H1 (cell line): ENCODE data around the gene SLC25A47. TPM values are rescaled to one million over a fixed set of nuclear protein-coding genes. Genes with fewer than 3 reads are reported as not detected.

Source experiments
- CTCF ChIA-PET: fragments of 300-600 bp; sonication (Branson Sonifier 250); formaldehyde crosslinking; loops from one replicate; lab custom pipeline; 2021; ENCODE audit not compliant: partially characterized antibody; lab: Charles Lee
- POLR2A ChIA-PET: fragments of 300-600 bp; sonication (Branson Sonifier 250); formaldehyde crosslinking; loops from one replicate; lab custom pipeline; 2021; ENCODE audit warnings: inconsistent platforms; ENCODE audit not compliant: partially characterized antibody; lab: Charles Lee
- DNase-seq, 2 experiments: peaks; one replicate each; pipeline versions ENCODE4 v3.0.0 to v3.0.0-alpha.2; 2010 to 2022; ENCODE audit warnings: low spot score in 2 of 2, low read depth in 1 of 2, mixed read lengths in 1 of 2
- FAIRE-seq: peaks from 2 replicates; lab custom pipeline; 2011; peaks lifted over from hg19 to GRCh38; lab: Jason Lieb, UNC
- H2AFZ ChIP-seq: 2 replicates; pipeline ENCODE4 v1.8.1; 2012; ENCODE audit warnings: low read length, inconsistent platforms
- H2AK5ac ChIP-seq: 2 replicates; pipeline ENCODE4 v1.6.1; 2013; ENCODE audit warnings: low read depth, low read length
- H2BK120ac ChIP-seq: replicated peaks from 2 replicates; pipeline ENCODE3; 2013; ENCODE audit warnings: low read depth, low read length, inconsistent platforms
- H2BK12ac ChIP-seq: 2 replicates; pipeline ENCODE4 v1.6.1; 2013; ENCODE audit warnings: low read depth, low read length
- H2BK15ac ChIP-seq: 2 replicates; pipeline ENCODE4 v1.6.1; 2013; ENCODE audit warnings: low read length
- H2BK20ac ChIP-seq: 2 replicates; pipeline ENCODE4 v1.6.1; 2013; ENCODE audit warnings: low read length
- H2BK5ac ChIP-seq: 2 replicates; pipeline ENCODE4 v1.6.1; 2013; ENCODE audit warnings: low read depth, low read length
- H3K14ac ChIP-seq: 2 replicates; pipeline ENCODE4 v1.6.1; 2013; ENCODE audit warnings: inconsistent platforms; ENCODE audit not compliant: insufficient read length
- H3K18ac ChIP-seq: 2 replicates; pipeline ENCODE4 v1.6.1; 2013; ENCODE audit warnings: low read length; ENCODE audit errors: extremely low read depth
- H3K23ac ChIP-seq: 2 replicates; pipeline ENCODE4 v1.6.1; 2013; ENCODE audit warnings: inconsistent platforms; ENCODE audit not compliant: insufficient read length
- H3K23me2 ChIP-seq: 2 replicates; pipeline ENCODE4 v1.6.1; 2013; ENCODE audit warnings: low read depth, low read length
- H3K27ac ChIP-seq: 2 replicates; pipeline ENCODE4 v1.6.1; 2011; ENCODE audit warnings: low read depth, low read length, inconsistent platforms
- H3K27me3 ChIP-seq, 4 experiments: replicated peaks in 1 of 4; 1 replicate in 1 of 4; 2 replicates in 3 of 4; pipeline versions ENCODE4 v1.6.1 to v1.8.1; 2011 to 2013; ENCODE audit warnings: low read length in 3 of 4, mild to moderate bottlenecking in 3 of 4, inconsistent platforms in 2 of 4, mixed read lengths in 2 of 4, moderate library complexity in 1 of 4; ENCODE audit not compliant: control insufficient read depth in 3 of 4, insufficient read depth in 3 of 4; ENCODE audit errors: extremely low read depth in 1 of 4
- H3K36me3 ChIP-seq, 4 experiments: 2 replicates each; pipeline versions ENCODE4 v1.6.1 to v1.8.1; 2011 to 2013; ENCODE audit warnings: mild to moderate bottlenecking in 4 of 4, low read length in 3 of 4, moderate library complexity in 2 of 4, control low read depth in 1 of 4, inconsistent platforms in 1 of 4; ENCODE audit not compliant: insufficient read depth in 4 of 4, control insufficient read depth in 2 of 4
- H3K4ac ChIP-seq: replicated peaks from 2 replicates; pipeline ENCODE3; 2013; ENCODE audit warnings: low read length, low read depth, mixed read lengths, inconsistent platforms; ENCODE audit not compliant: insufficient read length
- H3K4me1 ChIP-seq, 4 experiments: replicated peaks in 1 of 4; 1 replicate in 1 of 4; 2 replicates in 3 of 4; pipeline versions ENCODE4 v1.6.1 to v1.8.1; 2011 to 2013; ENCODE audit warnings: low read length in 3 of 4, inconsistent platforms in 2 of 4, mixed read lengths in 1 of 4; ENCODE audit not compliant: insufficient read depth in 4 of 4, control insufficient read depth in 3 of 4
- H3K4me2 ChIP-seq, 2 experiments: 2 replicates each; pipeline versions ENCODE4 v1.6.1 to v1.8.1; 2011 to 2013; ENCODE audit warnings: low read depth in 2 of 2, low read length in 2 of 2, control low read depth in 1 of 2, inconsistent platforms in 1 of 2, mild to moderate bottlenecking in 1 of 2; ENCODE audit not compliant: insufficient read depth in 1 of 2
- H3K4me3 ChIP-seq, 4 experiments: fragments of 200-600, 300-600 bp in 1 of 4; sonication (generic), shearing (Covaris generic), sonication (Bioruptor Twin) in 1 of 4; 2 replicates each; pipeline versions ENCODE4 v1.5.1 to v1.8.1; 2011 to 2016; ENCODE audit warnings: low read length in 4 of 4, low read depth in 3 of 4, control low read depth in 2 of 4, inconsistent platforms in 2 of 4, mild to moderate bottlenecking in 2 of 4, mixed read lengths in 1 of 4, moderate library complexity in 1 of 4; ENCODE audit not compliant: insufficient read depth in 2 of 4; ENCODE audit errors: extremely low read depth in 1 of 4
- H3K56ac ChIP-seq: replicated peaks from 2 replicates; pipeline ENCODE3; 2013; ENCODE audit warnings: low read depth, mild to moderate bottlenecking, mixed read lengths, low read length, inconsistent platforms; ENCODE audit not compliant: insufficient read length
- H3K79me1 ChIP-seq: 2 replicates; pipeline ENCODE4 v1.6.1; 2013; ENCODE audit warnings: low read depth, low read length, control low read depth
- H3K79me2 ChIP-seq, 2 experiments: 2 replicates each; pipeline versions ENCODE4 v1.6.1 to v1.8.1; 2012 to 2013; ENCODE audit warnings: low read length in 2 of 2, mild to moderate bottlenecking in 2 of 2, inconsistent platforms in 1 of 2; ENCODE audit not compliant: insufficient read depth in 2 of 2, control insufficient read depth in 1 of 2
- H3K9ac ChIP-seq, 4 experiments: replicated peaks in 1 of 4; 1 replicate in 1 of 4; 2 replicates in 3 of 4; pipeline versions ENCODE4 v1.6.1 to v1.8.1; 2011 to 2013; ENCODE audit warnings: low read depth in 3 of 4, low read length in 3 of 4, control low read depth in 2 of 4, mild to moderate bottlenecking in 2 of 4, moderate library complexity in 2 of 4, inconsistent platforms in 1 of 4; ENCODE audit errors: extremely low read depth in 1 of 4
- H3K9me3 ChIP-seq, 2 experiments: 2 replicates each; pipeline versions ENCODE4 v1.6.1 to v1.8.1; 2012 to 2013; ENCODE audit warnings: mild to moderate bottlenecking in 2 of 2, moderate library complexity in 2 of 2, control low read depth in 1 of 2, inconsistent platforms in 1 of 2, low read depth in 1 of 2, low read length in 1 of 2, mixed read lengths in 1 of 2; ENCODE audit not compliant: insufficient read depth in 2 of 2
- H4K20me1 ChIP-seq, 2 experiments: replicated peaks in 1 of 2; 2 replicates each; pipeline versions ENCODE3 to v1.8.1; 2011 to 2013; ENCODE audit warnings: inconsistent platforms in 2 of 2, low read length in 2 of 2, mild to moderate bottlenecking in 1 of 2; ENCODE audit not compliant: insufficient read depth in 2 of 2, control insufficient read depth in 1 of 2
- H4K5ac ChIP-seq: 2 replicates; pipeline ENCODE4 v1.6.1; 2013; ENCODE audit warnings: low read length, low read depth, mixed read lengths, inconsistent platforms; ENCODE audit not compliant: insufficient read length
- H4K8ac ChIP-seq: 2 replicates; pipeline ENCODE4 v1.8.0; 2013; ENCODE audit warnings: mild to moderate bottlenecking, moderate library complexity, low read length, inconsistent platforms; ENCODE audit not compliant: insufficient read depth; ENCODE audit errors: extremely low read depth
- H4K91ac ChIP-seq: replicated peaks from 2 replicates; pipeline ENCODE3; 2013; ENCODE audit warnings: low read length, mixed read lengths, inconsistent platforms; ENCODE audit not compliant: insufficient read length
- CHD2 ChIP-seq: IDR thresholded peaks from 2 replicates; pipeline ENCODE4 v1.6.1; 2012; ENCODE audit warnings: low read length, improper control_type of control experiment
- KDM4A ChIP-seq: IDR thresholded peaks from one replicate; pipeline ENCODE4 v1.7.1; 2012; ENCODE audit warnings: low read depth, mild to moderate bottlenecking, moderate library complexity, low read length, inconsistent platforms; ENCODE audit not compliant: severe bottlenecking
- SP2 ChIP-seq: IDR thresholded peaks from 2 replicates; pipeline ENCODE4 v1.6.1; 2012; ENCODE audit warnings: mild to moderate bottlenecking, low read length, inconsistent platforms
- SUZ12 ChIP-seq: fragments of 200-600 bp; sonication (generic); IDR thresholded peaks from 2 replicates; pipeline ENCODE4 v1.6.1; 2012; ENCODE audit warnings: mild to moderate bottlenecking, inconsistent platforms, low read length, moderate library complexity, mixed read lengths
- WGBS, 2 experiments: shearing (Covaris generic) in 1 of 2; methylation state at CpG; one replicate each; pipeline versions ENCODE4 v1.1.6 to v1.1.7; 2013 to 2015; ENCODE audit warnings: low lambda C conversion rate in 2 of 2, mixed read lengths in 2 of 2, inconsistent platforms in 1 of 2, low coverage in 1 of 2, missing lambda C conversion rate in 1 of 2; ENCODE audit not compliant: insufficient replicate concordance in 2 of 2, insufficient coverage in 1 of 2, insufficient read length in 1 of 2; ENCODE audit errors: extremely low coverage in 1 of 2, missing lambda C conversion rate in 1 of 2; 5-methylcytosine and 5-hydroxymethylcytosine counted together
- polyA plus RNA-seq, 7 experiments: library from polyadenylated mRNA; depleted of rRNA in 3 of 7; stranded (reverse) in 5 of 7; unstranded in 2 of 7; fragments of >200 nt in 5 of 7; fragments of 200-250 nt in 2 of 7; gene quantifications; 1 replicate in 5 of 7; 2 replicates in 1 of 7; 4 replicates in 1 of 7; pipeline versions ENCODE4 v1.2.1 to v1.2.3, GENCODE V29; 2011 to 2013; ENCODE audit warnings: missing spikeins in 2 of 7, mixed read lengths in 2 of 7
- total RNA-seq: library from RNA; stranded (reverse); fragmentation: NEBNext Ultra II Directional; extraction: Animal tissue kit (Norgen Biotek cat#: 25700); gene quantifications from 2 replicates; pipeline ENCODE4 v1.2.1, GENCODE V29; 2021

The SLC25A47 gene
- total and polyA plus RNA-seq, 2 of the 8 experiments (the other 6 are each of a cell fraction or from before 2014, with no cell fraction given): not detected

- no peak overlapping the region; the same call in 1 of the 2 replicates for H2BK5ac ChIP-seq
- H4K91ac ChIP-seq: peak overlapping the region; percentile 37
- WGBS, 2 experiments: 91% methylated on average over 36 of the region's 36 CpGs; no CpG with 5 or more reads in 1 of the 2 experiments
- DNase-seq (no peak), FAIRE-seq (no peak)
- H4K5ac ChIP-seq: no peak overlapping the region
- no peak overlapping the region for H3K23ac ChIP-seq
- no peak overlapping the region for H2BK12ac ChIP-seq
- no peak overlapping the region for H3K27ac ChIP-seq
- 0 out of 7 replicates have a peak, but pooled peaks cover 0 to 4% (median 0%) of the 10 kb centered on the region in 4 experiments for H3K4me1 ChIP-seq
- H3K9ac ChIP-seq: no peak overlapping the region; a peak in 1 of 7 replicates
- H4K20me1 ChIP-seq: peaks cover 0 to 1% of the 10 kb centered on the region in 2 experiments
- no peak overlapping the region for H3K4ac ChIP-seq
- no peak overlapping the region for H3K56ac ChIP-seq
- no peak overlapping the region for H2BK20ac ChIP-seq
- no peak for TF ChIP-seq CHD2
- no peak for TF ChIP-seq SP2
- no peak for TF ChIP-seq SUZ12
- TF ChIP-seq KDM4A: no peak
- H3K23me2 ChIP-seq: no peaks in the 10 kb centered on the region
- no peak overlapping the region for H2AK5ac ChIP-seq
- H4K8ac ChIP-seq: no peak overlapping the region
- POLR2A ChIA-PET: interaction anchor here (1.0 to 14.6 kb wide), 7 partner anchors 8 to 43 kb away, joined by 3 to 129 read pairs (median 6); no protein-coding TSS in a partner anchor
- no peak overlapping the region for H3K14ac ChIP-seq
- no peak overlapping the region for H2BK15ac ChIP-seq
- H3K79me2 ChIP-seq: no peaks in the 10 kb centered on the region
- H3K9me3 ChIP-seq: no peaks in the 10 kb centered on the region
- CTCF ChIA-PET: interaction anchor here (0.8 to 2.7 kb wide), 4 partner anchors 11 to 44 kb away, joined by 3 to 8 read pairs (median 6); no protein-coding TSS in a partner anchor
- H3K27me3 ChIP-seq: no peaks in the 10 kb centered on the region
- H3K36me3 ChIP-seq: peaks cover 0 to 6% (median 3%) of the 10 kb centered on the region in 4 experiments; a peak in 4 of 8 replicates
- no peak overlapping the region for H3K4me3 ChIP-seq
- H3K4me2 ChIP-seq: no peak overlapping the region
- H2BK120ac ChIP-seq: no peak overlapping the region
- H3K18ac ChIP-seq: no peak overlapping the region
- peak overlapping the region; percentile 87; the same call in 1 of the 2 replicates for H2AFZ ChIP-seq
- no peaks in the 10 kb centered on the region for H3K79me1 ChIP-seq
Measured at GRCh38 chr14:100329233-100330006, 6.3 kb downstream of the SLC25A47 start.
